Stimulated activated CD4-positive, alpha-beta T cell treated with anti-CD3 and anti-CD28 coated beads, Interleukin-12 subunit alpha, Interleukin-12 subunit beta, amount 100 ng/mL, for 4 hours (primary cell): ENCODE results near the gene ARID1B.

ENCODE experiments used
- DNase-seq: peaks from one replicate; pipeline ENCODE4 v3.0.0-alpha.2; 2020

The ARID1B gene

GRCh38 chr6:157203312-157203744 is 426.1 kb downstream of the ARID1B start:
- no peak for DNase-seq

GRCh38 chr6:157203764-157204163 is 426.6 kb downstream of the ARID1B start:
- DNase-seq = no peak

DNA sequence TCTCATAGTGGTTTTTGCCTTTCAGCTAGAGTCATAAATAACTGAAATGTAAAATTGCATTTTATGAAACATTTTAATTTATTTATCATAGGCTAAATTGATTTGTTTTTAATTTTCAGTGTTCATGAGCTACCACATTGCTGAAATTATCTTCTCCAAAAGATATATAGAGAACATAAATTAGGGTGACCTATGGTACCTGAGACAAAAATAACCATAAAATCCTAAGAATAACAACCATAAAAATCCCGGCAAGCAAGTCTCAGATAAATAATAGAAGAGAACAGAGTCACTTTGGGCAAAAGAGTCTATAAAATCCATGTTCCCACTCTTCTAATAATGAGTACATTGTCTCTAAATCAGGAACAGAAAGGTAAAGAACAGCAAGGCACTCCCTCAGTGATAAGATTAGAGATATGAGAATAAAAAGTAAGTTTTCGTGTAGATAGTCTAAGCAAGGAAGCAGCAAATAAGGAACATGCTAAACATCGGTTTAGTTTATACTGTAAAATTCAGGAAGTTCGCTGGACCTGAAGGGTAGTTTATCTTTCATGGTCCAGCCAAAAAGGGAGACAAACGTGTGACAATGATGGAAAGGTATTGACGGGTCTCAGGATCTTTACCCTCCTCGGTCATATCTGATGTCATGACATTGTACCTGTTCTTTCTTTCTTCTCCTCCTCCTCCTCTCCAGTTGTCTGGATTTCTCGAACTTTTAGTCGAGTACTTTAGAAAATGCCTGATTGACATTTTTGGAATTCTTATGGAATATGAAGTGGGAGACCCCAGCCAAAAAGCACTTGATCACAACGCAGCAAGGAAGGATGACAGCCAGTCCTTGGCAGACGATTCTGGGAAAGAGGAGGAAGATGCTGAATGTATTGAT is 428.5 kb downstream of the ARID1B start:
- no peak for DNase-seq

GRCh38 chr6:157206359-157206815 is 429.2 kb downstream of the ARID1B start:
- DNase-seq = no peak

DNA sequence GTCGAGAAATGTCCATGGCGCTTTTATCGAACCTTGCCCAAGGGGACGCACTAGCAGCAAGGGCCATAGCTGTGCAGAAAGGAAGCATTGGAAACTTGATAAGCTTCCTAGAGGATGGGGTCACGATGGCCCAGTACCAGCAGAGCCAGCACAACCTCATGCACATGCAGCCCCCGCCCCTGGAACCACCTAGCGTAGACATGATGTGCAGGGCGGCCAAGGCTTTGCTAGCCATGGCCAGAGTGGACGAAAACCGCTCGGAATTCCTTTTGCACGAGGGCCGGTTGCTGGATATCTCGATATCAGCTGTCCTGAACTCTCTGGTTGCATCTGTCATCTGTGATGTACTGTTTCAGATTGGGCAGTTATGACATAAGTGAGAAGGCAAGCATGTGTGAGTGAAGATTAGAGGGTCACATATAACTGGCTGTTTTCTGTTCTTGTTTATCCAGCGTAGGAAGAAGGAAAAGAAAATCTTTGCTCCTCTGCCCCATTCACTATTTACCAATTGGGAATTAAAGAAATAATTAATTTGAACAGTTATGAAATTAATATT is 430.4 kb downstream of the ARID1B start:
- DNase-seq = no peak

- no peak for DNase-seq
These were observed 432.8 kb downstream of the ARID1B start for GRCh38 chr6:157209865-157210530.

DNA sequence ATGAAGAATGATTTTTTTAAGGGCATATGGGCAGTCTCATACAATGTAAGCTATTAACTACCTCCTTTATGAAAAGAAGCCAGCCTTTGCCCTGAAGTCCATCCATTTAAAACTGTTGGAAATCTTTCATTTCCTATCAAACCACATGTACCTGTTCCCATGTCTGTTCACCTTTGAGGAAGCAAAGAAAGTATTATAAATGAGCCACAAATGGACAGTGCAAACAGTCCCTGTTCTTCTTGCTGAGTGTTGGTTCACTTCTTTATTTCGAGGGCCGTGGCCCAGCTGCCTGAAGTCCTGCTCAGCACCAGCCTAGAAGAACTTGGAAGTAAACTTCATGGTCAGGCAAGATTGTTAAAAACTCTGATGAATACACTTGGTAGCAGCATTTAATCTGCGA is 433.8 kb downstream of the ARID1B start:
- no peak for DNase-seq

DNA sequence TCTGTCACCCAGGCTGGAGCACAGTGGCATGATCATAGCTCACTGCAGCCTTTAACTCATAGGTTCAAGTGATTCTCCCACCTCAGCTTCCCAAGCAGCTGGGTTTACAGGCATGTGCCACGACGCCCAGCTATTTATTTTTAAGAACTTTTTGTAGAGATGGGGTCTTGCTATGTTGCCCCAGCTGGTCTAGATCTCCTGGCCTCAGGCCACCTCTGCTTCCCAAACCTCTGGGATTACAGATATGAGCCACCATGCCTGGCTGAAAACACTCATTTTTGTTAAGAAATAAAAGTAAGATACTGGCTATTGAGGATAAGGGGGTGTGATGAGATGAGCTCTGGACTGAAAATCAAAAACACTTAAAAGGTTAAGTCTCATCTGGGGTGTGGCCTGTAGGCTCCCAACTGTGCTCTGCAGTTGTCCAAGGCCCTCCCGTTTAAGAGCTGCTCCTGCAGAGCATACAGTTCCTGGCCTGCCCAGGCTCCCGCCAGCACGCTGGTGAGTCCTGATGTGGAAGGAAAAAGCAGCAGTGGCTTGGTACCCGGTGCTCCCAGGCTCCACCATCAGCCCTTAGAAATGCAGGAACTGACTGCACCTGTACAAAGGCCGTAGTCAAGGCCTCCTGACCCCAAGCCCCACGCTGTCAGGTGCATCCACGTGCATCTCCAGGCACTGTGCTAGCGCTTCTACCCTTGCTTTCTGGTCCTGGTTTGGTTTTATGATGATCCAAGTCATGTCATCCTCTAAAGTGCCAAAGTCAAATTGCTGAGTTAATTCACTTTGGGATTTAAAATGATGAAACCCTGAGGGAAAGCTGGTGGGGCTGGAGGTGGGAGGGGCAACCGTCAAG is 434.7 kb downstream of the ARID1B start:
- DNase-seq = no peak

DNA sequence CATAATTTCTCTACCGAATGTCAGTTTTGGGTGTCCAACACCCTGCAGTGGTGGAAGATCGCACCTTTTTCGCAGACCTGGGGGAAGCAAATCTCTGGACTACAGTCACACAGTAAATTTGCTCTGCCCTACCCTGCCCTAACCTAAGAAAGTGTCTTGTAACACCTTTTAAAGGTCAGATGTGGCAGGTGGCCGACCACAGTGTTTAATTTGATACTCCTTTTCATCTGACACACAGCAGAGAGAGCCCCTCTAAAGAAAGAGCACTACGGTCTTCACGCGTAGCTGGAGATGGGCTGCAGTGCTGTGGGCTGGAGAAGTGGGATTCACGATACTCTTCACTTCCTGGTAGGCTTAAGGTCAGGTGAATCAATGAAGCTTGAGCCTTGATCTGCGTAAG is 436.2 kb downstream of the ARID1B start:
- no peak for DNase-seq

DNA sequence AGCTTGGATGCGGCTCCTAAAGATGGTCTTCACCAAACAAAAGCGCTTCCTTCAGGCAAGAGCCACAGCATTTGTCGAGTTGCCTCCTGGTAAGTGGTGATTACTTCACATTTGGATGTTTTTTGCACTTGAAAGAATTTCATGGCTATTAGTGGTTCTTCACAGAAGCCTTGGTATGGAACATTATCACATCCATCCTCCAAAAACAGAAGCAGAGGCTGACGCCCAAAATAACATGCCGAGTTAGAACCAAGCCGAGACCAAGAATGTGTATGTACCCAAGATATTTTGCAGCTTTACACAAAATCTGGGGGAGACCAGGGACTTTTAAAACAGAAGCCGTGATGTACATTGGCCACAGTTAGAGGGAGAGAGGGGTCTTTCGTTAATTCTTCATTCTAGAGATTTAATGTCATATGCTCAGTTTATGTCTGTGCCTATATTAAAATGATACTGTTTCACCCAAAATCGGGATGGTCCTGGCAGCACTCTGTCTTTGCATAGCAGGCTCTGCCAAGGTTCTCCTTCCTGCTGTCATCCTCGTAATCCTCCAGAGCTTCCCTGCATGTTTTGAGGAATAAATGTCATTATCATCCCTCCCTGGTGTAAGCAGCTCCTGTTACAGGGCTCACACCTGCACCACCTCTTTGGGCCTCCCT is 436.9 kb downstream of the ARID1B start:
- no peak for DNase-seq

DNA sequence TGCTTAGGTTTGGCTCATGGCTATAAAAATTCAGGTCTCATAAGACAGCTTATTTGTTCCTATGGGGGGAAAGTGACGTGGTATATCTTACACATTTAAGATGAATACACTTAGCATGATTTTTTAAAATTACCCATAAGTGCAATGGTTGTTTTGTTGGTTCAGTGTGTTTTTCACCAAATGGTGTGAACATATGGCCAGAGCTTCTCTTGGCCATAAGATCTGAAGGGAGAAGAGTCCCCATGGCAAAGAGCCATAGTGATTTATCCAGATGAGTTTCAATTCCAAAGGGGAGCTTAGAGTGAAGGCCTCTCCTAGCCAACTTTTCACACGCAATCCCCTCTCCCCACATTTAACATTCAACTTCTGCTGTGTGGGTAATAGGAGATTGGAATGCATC is 438.5 kb downstream of the ARID1B start:
- no peak for DNase-seq

DNA sequence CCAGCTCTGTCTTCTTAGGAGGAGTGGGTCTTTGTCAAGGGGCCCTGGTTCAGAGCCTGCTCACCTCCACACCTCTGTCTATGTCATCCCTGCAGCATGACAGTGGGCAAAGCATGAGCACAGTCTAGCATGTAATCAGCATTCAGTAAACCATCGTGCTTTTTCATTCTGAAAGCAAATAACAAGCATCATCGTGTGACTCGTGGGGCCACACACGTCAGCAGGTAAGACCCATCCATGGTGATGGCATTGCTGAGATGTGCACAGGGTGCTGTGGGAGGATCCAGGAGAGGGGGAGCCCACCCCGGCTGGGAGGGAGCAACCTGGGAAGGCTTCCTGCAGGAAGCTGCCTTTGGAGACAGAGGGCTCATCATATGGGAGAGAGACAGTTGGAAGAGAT is 439.4 kb downstream of the ARID1B start:
- DNase-seq = no peak

- no peak for DNase-seq
These were observed 440.2 kb downstream of the ARID1B start for GRCh38 chr6:157217198-157217893.

DNA sequence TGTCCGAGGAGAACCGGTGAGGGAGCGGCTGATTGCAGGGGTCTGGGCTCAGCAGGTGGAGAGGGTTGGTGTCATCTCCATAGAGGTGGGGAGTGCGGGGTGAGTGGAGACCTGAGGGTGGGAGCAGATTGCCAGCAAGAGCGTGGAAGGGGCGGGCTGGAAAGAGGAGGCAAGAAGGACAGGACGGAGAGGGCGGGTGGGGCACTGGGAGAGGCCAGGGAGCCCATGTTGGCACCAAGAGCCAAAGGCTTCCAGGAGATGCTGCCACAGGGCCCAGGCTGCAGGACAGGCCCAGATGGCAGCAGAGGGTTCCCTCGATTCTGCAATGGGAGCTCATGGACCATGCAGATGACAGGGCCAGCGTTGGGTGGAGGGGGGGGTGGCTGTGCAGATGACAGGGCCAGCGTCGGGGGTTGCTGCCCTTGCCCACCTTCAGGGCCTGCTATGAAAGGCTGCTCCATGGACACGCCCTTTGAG is 440.8 kb downstream of the ARID1B start:
- DNase-seq = no peak

DNA sequence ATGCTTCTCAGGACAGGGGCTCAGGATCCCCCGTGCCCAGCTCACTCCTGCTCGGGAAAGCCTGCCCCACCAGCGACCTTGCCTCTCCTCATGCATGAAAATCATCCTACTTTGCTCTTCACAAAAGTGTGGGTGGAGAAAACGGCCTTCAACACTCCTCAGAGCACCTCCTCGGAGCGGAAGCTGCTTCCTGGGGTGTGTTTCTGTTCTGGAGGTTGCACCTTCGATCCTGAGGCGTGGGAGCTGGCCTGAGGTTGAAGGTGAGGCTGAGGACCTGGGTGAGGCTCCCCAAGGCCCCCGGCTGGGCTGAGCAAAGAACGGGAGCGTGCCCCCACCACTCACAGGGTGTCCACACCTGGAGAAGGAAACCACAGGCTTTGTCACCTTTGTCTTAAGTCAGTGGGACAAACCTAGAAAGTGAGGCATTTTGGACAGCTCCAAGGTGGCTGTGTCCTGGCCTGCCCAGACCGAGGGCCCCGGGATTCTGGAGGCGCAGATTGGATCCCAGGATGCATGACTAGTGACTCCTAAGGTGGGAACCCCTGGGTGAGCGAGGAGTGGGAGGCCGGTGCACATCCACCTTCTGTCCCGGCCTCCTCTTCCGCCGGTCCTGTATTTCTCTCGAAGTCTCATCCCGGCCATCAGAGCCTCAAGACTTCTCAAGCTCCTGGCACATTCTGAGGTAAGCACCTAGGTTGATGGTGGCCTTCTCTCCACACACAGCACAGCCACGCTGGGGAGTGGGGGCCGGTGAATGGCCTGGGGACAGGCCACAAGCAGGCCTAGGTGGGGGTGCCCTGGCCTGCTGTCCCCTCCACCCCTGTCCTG is 441.4 kb downstream of the ARID1B start:
- DNase-seq = no peak

GRCh38 chr6:157219201-157220200 is 442.3 kb downstream of the ARID1B start:
- no peak for DNase-seq

GRCh38 chr6:157220485-157220884 is 443.3 kb downstream of the ARID1B start:
- DNase-seq = no peak

DNA sequence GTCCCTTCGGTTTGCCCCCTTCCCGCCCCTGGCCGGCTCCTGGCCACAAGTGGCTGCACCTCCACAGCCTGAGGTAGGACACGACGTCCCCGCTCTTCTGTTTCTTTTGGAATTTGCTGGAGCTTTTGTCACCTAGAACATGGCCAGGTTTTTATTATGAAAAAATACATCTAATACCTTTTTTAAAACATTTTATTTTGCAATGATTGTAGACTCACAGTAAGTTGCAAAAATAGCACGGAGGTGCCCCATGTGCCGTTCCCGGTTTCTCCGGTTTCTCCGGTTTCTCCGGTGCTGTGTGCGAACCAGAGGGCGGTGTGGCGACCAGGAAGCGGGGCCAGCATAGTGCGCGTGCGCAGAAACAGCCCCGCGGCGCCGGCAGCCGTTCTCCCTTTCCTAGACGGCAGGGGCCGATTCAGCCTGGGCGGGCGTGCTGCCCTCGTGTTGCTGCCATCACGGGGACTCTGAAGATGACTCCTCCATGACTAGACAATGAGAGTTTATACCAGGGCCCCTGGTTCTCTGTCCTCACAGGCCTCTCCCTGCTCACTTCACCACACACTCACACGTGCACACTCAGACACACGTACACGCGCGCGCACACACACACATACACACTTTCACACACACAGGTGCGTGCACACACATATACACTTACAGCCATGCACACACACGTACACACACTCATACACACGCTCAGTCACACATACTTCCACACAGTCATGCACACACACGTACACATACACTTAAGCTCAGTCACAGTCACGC is 444.1 kb downstream of the ARID1B start:
- peak; percentile 82 for DNase-seq

DNA sequence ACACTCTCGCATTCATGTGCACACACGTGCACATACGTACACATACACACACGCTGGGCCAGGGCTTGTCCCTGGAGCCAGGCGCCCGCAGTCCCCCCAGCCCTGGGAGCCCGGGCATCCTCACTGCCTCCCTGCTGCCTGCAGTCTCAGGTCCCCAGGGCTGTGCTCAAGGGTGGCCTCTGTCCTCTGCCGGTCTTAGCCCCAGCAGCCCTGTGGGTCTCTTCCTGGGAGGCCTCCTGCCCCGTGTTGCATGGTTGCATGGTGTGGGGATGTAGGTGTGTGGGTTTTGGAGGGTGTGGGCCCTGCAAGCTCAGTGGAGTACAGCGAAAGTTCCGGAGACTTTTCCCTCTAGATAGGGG is 444.6 kb downstream of the ARID1B start:
- no peak for DNase-seq
